HEK293 (cell line): ENCODE results near the gene PITPNC1.

Experiments used
- CTCF ChIA-PET: fragments of 350-600 bp; formaldehyde crosslinking; extraction: SDS; loops from one replicate; lab custom pipeline; 2021; ENCODE audit warnings: antibody characterized with exemption; lab: Yijun Ruan, JAX
- POLR2A ChIA-PET: fragments of 300-600 bp; formaldehyde crosslinking; extraction: SDS; loops from one replicate; lab custom pipeline; 2020; ENCODE audit warnings: antibody characterized with exemption, inconsistent platforms; lab: Yijun Ruan, JAX
- H3K27ac ChIP-seq: fragments of 200-500 bp; sonication (Bioruptor generic); 2 replicates; pipeline ENCODE4 v1.5.1; 2014; ENCODE audit warnings: low read depth, low read length, control low read depth, inconsistent platforms; ENCODE audit errors: extremely low read depth
- H3K36me3 ChIP-seq, 2 experiments: fragments of 200-500 bp in 1 of 2; sonication (Bioruptor generic) in 1 of 2; 1 replicate in 1 of 2; 2 replicates in 1 of 2; pipeline ENCODE4 v1.5.1; 2014 to 2017; ENCODE audit warnings: inconsistent platforms in 2 of 2, low read length in 2 of 2; ENCODE audit not compliant: control insufficient read depth in 2 of 2, insufficient read depth in 1 of 2
- H3K4me1 ChIP-seq: fragments of 200-500 bp; sonication (Bioruptor generic); 2 replicates; pipeline ENCODE4 v1.5.1; 2014; ENCODE audit warnings: mild to moderate bottlenecking, low read length, inconsistent platforms; ENCODE audit not compliant: control insufficient read depth, insufficient read depth
- H3K4me3 ChIP-seq: 2 replicates; pipeline ENCODE4 v1.5.1; 2011; ENCODE audit warnings: low read depth, mild to moderate bottlenecking, control low read depth, low read length, moderate library complexity
- H3K9me3 ChIP-seq: fragments of 200-500 bp; sonication (Bioruptor generic); 2 replicates; pipeline ENCODE4 v1.5.1; 2014; ENCODE audit warnings: low read depth, low read length, inconsistent platforms; ENCODE audit not compliant: control insufficient read depth, insufficient read depth
- HOXA7 ChIP-seq: sonication (generic); formaldehyde crosslinking; IDR thresholded peaks from 2 replicates; pipeline ENCODE4 v1.8.1; 2022; ENCODE audit warnings: missing genetic modification reagents, borderline replicate concordance
- HOXD13 ChIP-seq: sonication (generic); formaldehyde crosslinking; IDR thresholded peaks from 2 replicates; pipeline ENCODE4 v1.8.0; 2022; ENCODE audit warnings: missing genetic modification reagents, borderline replicate concordance
- KLF17 ChIP-seq: fragments of 450-650 bp; formaldehyde crosslinking; IDR thresholded peaks from 2 replicates; pipeline ENCODE4 v1.5.1; 2016; ENCODE audit warnings: missing biosample characterization, missing genetic modification characterization
- OSR2 ChIP-seq: fragments of 450-650 bp; formaldehyde crosslinking; IDR thresholded peaks from 2 replicates; pipeline ENCODE4 v1.5.1; 2016; ENCODE audit warnings: missing biosample characterization, missing genetic modification characterization
- RBAK ChIP-seq: fragments of 450-650 bp; formaldehyde crosslinking; IDR thresholded peaks from 2 replicates; pipeline ENCODE4 v1.5.1; 2016; ENCODE audit warnings: missing biosample characterization, missing genetic modification characterization
- TCF7L2 ChIP-seq: IDR thresholded peaks from 2 replicates; pipeline ENCODE4 v1.6.1; 2011; ENCODE audit warnings: low read depth, mild to moderate bottlenecking, inconsistent platforms, low read length, moderate library complexity, borderline replicate concordance
- ZBTB17 ChIP-seq: fragments of 450-650 bp; formaldehyde crosslinking; IDR thresholded peaks from 2 replicates; pipeline ENCODE4 v1.5.1; 2016; ENCODE audit warnings: missing biosample characterization, missing genetic modification characterization
- ZBTB20 ChIP-seq: fragments of 450-650 bp; formaldehyde crosslinking; IDR thresholded peaks from 2 replicates; pipeline ENCODE4 v1.5.1; 2016; ENCODE audit warnings: missing biosample characterization, missing genetic modification characterization
- ZBTB44 ChIP-seq: fragments of 450-650 bp; IDR thresholded peaks from 2 replicates; pipeline ENCODE4 v1.5.1; 2018; ENCODE audit warnings: missing biosample characterization, mild to moderate bottlenecking, missing genetic modification characterization
- ZEB2 ChIP-seq: fragments of 450-650 bp; formaldehyde crosslinking; IDR thresholded peaks from 2 replicates; pipeline ENCODE4 v1.5.1; 2016; ENCODE audit warnings: missing biosample characterization, missing genetic modification characterization
- ZFP37 ChIP-seq: fragments of 450-650 bp; formaldehyde crosslinking; IDR thresholded peaks from 2 replicates; pipeline ENCODE4 v1.5.1; 2016; ENCODE audit warnings: missing biosample characterization, missing genetic modification characterization
- ZFP69B ChIP-seq: fragments of 450-650 bp; formaldehyde crosslinking; IDR thresholded peaks from 2 replicates; pipeline ENCODE4 v1.5.1; 2016; ENCODE audit warnings: missing biosample characterization, missing genetic modification characterization
- ZNF157 ChIP-seq: fragments of 450-650 bp; formaldehyde crosslinking; IDR thresholded peaks from 2 replicates; pipeline ENCODE4 v1.5.1; 2016; ENCODE audit warnings: missing biosample characterization, missing genetic modification characterization
- ZNF211 ChIP-seq: fragments of 450-650 bp; formaldehyde crosslinking; IDR thresholded peaks from 2 replicates; pipeline ENCODE4 v1.5.1; 2016; ENCODE audit warnings: low read depth, missing biosample characterization, missing genetic modification characterization
- ZNF214 ChIP-seq: fragments of 450-650 bp; formaldehyde crosslinking; IDR thresholded peaks from 2 replicates; pipeline ENCODE4 v1.5.1; 2017; ENCODE audit warnings: missing biosample characterization, mild to moderate bottlenecking, missing genetic modification characterization, borderline replicate concordance
- ZNF23 ChIP-seq: fragments of 450-650 bp; formaldehyde crosslinking; IDR thresholded peaks from 2 replicates; pipeline ENCODE4 v1.5.1; 2016; ENCODE audit warnings: missing biosample characterization, missing genetic modification characterization, borderline replicate concordance
- ZNF394 ChIP-seq: fragments of 450-650 bp; formaldehyde crosslinking; IDR thresholded peaks from 2 replicates; pipeline ENCODE4 v1.5.1; 2016; ENCODE audit warnings: missing biosample characterization, missing genetic modification characterization, mild to moderate bottlenecking, moderate library complexity, borderline replicate concordance
- ZNF398 ChIP-seq: fragments of 450-650 bp; formaldehyde crosslinking; IDR thresholded peaks from 2 replicates; pipeline ENCODE4 v1.5.1; 2017; ENCODE audit warnings: missing biosample characterization, missing genetic modification characterization
- ZNF510 ChIP-seq: fragments of 450-650 bp; formaldehyde crosslinking; IDR thresholded peaks from 2 replicates; pipeline ENCODE4 v1.5.1; 2018; ENCODE audit warnings: mild to moderate bottlenecking, missing genetic modification characterization, missing biosample characterization; ENCODE audit not compliant: insufficient replicate concordance
- ZNF513 ChIP-seq: fragments of 450-650 bp; IDR thresholded peaks from 2 replicates; pipeline ENCODE4 v1.5.1; 2018; ENCODE audit warnings: missing biosample characterization, missing genetic modification characterization
- ZNF530 ChIP-seq: fragments of 450-650 bp; formaldehyde crosslinking; IDR thresholded peaks from 2 replicates; pipeline ENCODE4 v1.5.1; 2016; ENCODE audit warnings: low read depth, missing biosample characterization, missing genetic modification characterization
- ZNF561 ChIP-seq: fragments of 450-650 bp; IDR thresholded peaks from 2 replicates; pipeline ENCODE4 v1.5.1; 2018; ENCODE audit warnings: missing biosample characterization, missing genetic modification characterization, borderline replicate concordance
- ZNF639 ChIP-seq: fragments of 450-650 bp; formaldehyde crosslinking; IDR thresholded peaks from 2 replicates; pipeline ENCODE4 v1.5.1; 2016; ENCODE audit warnings: missing biosample characterization, missing genetic modification characterization
- ZNF701 ChIP-seq: fragments of 450-650 bp; formaldehyde crosslinking; IDR thresholded peaks from 2 replicates; pipeline ENCODE4 v1.5.1; 2016; ENCODE audit warnings: missing biosample characterization, missing genetic modification characterization
- ZNF768 ChIP-seq: fragments of 450-650 bp; formaldehyde crosslinking; IDR thresholded peaks from 2 replicates; pipeline ENCODE4 v1.5.1; 2018; ENCODE audit warnings: missing biosample characterization, mild to moderate bottlenecking, missing genetic modification characterization

Gene PITPNC1

GRCh38 chr17:67390006-67390645 is 13.0 kb downstream of the PITPNC1 start:
- ChIA-PET CTCF (interaction anchor here (0.6 to 6.7 kb wide), 10 partner anchors 9 to 555 kb away, joined by 3 to 68 read pairs (median 5); partner anchors contain the start of gene PITPNC1), POLR2A (interaction anchor here (0.6 kb wide), 1 partner anchor 362 kb away, joined by 4 read pairs; no protein-coding TSS in a partner anchor)
- no peaks in the 10 kb centered on the region for H3K9me3 ChIP-seq
- TF ChIP-seq ZNF23 (tag by site-specific recombination), result no peak
- no peak for TF ChIP-seq TCF7L2
- TF ChIP-seq RBAK, result no peak
- TF ChIP-seq ZNF214 (tag by site-specific recombination), result no peak
- peak; percentile 68 for TF ChIP-seq ZBTB20 (tag by site-specific recombination)
- no peaks in the 10 kb centered on the region; a peak in 1 of 3 replicates for H3K36me3 ChIP-seq
- H3K4me1 ChIP-seq, result peaks cover 11% of the 10 kb centered on the region
- no peak overlapping the region for H3K4me3 ChIP-seq
- H3K27ac ChIP-seq, result peak overlapping the region; percentile 34; the same call in 1 of the 2 replicates

- H3K4me1 ChIP-seq, result peaks cover 11% of the 10 kb centered on the region
- no peaks in the 10 kb centered on the region; a peak in 1 of 3 replicates for H3K36me3 ChIP-seq
- POLR2A ChIA-PET, result interaction anchor here (0.6 kb wide), 1 partner anchor 362 kb away, joined by 4 read pairs; no protein-coding TSS in a partner anchor
- no peaks in the 10 kb centered on the region for H3K9me3 ChIP-seq
- H3K4me3 ChIP-seq, result no peak overlapping the region
- H3K27ac ChIP-seq, result peak overlapping the region; percentile 34; the same call in 1 of the 2 replicates
- CTCF ChIA-PET, result interaction anchor here (0.6 to 6.7 kb wide), 7 partner anchors 11 to 554 kb away, joined by 3 to 68 read pairs (median 20); partner anchors contain the start of gene PITPNC1
- no peak for TF ChIP-seq ZBTB44 (tag by site-specific recombination)
- TF ChIP-seq ZNF530 (tag by site-specific recombination), result no peak
- TF ChIP-seq ZNF211 (tag by site-specific recombination), result no peak
- no peak for TF ChIP-seq ZNF639 (tag by site-specific recombination)
- TF ChIP-seq ZNF398 (tag by site-specific recombination), result peak; percentile 16; the same call in 1 of the 2 replicates
- TF ChIP-seq ZNF561 (tag by site-specific recombination), result 0 out of 2 replicates have a peak, but pooled peaks have one; percentile 17
- TF ChIP-seq ZNF768, result no peak
- no peak for TF ChIP-seq ZNF513 (tag by site-specific recombination)
- no peak for TF ChIP-seq HOXD13 (CRISPR knock-in tag)
- no peak for TF ChIP-seq ZNF157 (tag by site-specific recombination)
- no peak for TF ChIP-seq ZFP37
- TF ChIP-seq HOXA7 (CRISPR knock-in tag), result no peak
- no peak for TF ChIP-seq ZNF510
- TF ChIP-seq OSR2, result peak; percentile 71
- TF ChIP-seq ZEB2 (tag by site-specific recombination), result peak; percentile 56; the same call in 1 of the 2 replicates
- TF ChIP-seq ZBTB17 (tag by site-specific recombination), result no peak
- no peak for TF ChIP-seq ZNF23 (tag by site-specific recombination)
- TF ChIP-seq KLF17 (tag by site-specific recombination), result no peak
- no peak for TF ChIP-seq ZNF394 (tag by site-specific recombination)
- no peak for TF ChIP-seq ZNF701 (tag by site-specific recombination)
- 0 out of 2 replicates have a peak, but pooled peaks have one; percentile 51 for TF ChIP-seq ZFP69B (tag by site-specific recombination)
Observed at GRCh38 chr17:67390646-67391361, 13.7 kb downstream of the PITPNC1 start.
